HG02763 (cell line): ENCODE results near the gene CPE.
"Not testable (repeated sequence)": the region's sequence is repeated elsewhere in the genome, so short reads cannot be mapped to it uniquely, and the experiment has no call there.

ENCODE experiments used
- ATAC-seq: cut with Tn5 transposase; IDR thresholded peaks from one replicate; pipeline ENCODE4 v1.9.1; 2021; ENCODE audit warnings: mild to moderate bottlenecking, moderate library complexity; ENCODE audit not compliant: unreplicated experiment

The CPE gene

DNA sequence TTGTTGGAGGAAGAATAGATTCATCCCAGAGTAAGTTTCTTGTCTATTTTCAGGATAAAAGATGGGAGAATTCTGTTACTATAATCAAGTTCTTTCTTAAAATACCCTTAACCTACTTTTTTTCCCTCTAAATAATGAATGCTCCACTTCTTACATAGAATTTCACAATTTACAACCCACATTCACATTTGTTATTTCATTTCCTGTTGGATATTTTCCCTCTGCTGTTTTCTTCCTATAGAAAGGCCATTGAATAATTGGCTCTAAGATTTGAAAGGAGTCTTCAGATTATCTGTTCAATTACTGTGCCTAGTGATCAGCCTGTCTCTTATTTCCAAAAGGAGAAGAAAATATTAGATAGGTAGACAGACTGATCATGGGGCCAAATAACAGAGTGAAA is 79.7 kb downstream of the CPE start:
- ATAC-seq = no peak

DNA sequence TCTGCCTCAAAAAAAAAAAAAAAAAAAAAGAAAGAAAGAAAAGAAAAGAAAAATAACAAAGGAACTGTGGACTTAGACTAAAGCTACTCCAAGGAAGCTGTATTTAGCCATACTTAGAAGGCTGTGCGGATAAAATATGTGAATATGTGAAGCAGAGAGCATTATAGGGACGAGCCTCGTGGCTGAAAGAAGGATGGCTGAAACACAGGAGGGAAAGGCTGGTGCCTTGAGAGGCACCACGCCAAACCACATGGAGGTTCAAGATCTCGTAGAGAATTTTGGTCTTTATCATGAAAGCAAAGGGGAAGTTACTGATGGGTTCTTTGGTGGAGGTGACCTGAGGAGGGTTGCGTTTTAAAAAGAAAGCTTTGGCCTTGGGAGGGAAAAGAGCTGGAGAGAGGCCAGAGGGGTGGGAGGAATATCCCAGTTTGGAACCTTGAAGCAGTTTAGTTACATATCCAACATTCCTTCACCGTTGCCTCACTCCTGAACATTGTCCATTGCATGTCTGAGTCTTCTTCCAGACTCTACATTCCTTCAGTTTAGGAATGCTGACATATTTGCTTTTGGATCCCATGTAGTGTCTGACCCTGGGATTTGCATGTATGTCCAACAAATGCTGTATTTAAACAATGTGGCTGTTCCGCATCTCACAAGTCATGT is 82.5 kb downstream of the CPE start:
- ATAC-seq = no peak

DNA sequence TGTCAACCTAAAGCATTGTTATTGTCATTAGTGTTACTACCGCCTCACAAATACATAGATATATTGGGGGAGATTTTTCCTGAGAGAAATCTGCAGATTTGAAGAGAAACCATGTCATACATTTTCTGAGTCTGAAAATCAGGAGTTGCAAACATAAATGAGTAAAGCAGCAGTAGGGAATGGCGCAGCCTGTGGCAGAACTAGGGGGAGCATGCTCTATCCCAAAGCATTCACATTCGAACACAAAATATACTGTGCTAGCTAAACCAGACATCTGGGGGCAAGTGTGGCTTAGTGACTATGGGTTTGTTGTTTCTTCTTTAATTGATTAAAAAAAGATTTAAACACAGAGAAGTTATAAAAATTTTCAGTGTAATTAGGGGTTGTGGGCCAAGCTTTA is 83.2 kb downstream of the CPE start:
- no peak for ATAC-seq

DNA sequence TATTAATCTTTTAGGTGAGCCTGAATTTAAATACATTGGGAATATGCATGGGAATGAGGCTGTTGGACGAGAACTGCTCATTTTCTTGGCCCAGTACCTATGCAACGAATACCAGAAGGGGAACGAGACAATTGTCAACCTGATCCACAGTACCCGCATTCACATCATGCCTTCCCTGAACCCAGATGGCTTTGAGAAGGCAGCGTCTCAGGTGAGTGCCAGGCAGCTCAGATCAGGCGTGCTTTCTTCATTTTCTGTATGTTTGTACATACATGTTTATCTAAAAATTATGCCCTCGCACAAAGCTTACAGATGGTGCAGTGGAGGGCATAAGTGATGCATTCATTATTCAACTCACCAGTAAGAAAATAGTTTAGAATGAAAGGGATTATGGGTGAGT is 85.6 kb downstream of the CPE start:
- ATAC-seq = no peak

DNA sequence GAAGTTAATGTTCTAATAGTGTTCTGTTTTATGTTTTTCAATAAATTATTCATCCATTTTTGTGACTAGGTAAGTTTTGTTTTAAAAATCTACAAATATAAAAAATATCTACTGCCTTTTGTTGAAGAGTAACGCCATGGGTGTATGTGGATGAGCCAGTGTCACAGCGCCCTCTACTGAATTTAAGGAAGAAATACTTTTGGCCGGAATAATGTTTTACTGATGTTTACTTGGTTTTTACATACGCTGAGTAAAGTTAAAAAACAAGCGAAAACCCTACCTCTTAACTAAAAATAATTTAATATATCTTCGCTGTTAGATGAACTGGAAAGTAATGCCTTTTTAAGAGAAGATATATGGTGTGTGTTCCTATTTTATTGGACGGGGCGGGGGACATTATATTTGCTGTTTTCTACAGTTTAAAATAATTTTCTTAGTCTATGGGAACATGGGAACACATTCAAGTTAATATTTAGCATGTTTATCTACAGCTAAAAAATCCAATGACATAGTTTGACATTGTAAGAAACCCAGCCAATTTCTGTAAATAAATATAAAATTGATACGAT is 86.1 kb downstream of the CPE start:
- peak; percentile 60 for ATAC-seq

DNA sequence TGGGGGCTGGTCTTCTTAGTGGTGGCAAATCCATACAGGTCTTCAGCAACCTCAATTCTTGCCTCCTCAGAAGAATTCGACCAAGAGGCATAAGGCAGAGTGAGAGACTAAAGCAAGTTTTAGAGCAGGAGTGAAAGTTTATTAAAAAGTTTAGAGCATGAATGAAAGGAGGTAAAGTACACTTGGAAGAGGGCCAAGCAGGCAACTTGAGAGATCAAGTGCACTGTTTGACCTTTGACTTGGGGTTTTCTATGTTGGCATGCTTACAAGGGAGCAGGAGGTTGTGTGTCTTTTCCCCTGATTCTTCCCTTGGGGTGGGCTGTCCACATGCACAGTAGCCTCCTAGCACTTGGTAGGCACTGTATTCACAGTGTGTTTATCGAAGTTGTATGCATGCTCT is 91.2 kb downstream of the CPE start:
- no peak for ATAC-seq

DNA sequence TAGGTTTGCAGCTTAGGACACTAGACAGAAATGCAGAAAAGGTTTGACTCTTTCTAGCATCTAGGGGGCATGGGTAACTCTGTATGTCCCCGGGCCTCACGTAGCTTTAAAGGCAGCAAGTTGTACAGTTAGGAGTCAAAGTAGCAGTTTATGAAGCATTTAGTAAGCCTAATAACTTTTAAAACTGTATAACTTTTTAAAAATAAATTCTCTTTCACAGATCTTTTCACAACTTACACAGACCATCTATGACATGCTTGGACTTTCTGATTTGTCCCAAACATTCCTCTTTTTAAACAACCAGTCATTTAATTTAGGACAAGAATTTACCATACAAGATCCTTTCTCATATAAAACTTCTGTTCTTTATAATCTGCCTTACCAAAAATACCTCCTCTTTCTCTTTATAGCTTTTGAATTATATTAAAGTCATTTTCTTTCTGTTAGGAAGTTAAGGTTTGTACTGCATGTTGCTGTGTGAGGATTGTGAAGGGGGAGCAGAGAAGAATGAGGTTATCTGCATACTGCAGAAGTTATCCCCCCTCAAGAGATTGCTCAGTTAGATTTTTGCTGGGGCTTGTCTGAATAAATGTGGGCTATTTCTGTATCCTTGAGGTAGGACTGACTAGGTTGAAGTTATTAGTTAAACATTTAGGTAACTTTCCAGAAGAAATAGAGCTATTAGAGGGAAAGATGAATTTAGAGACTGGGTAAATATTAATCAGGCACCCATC is 94.3 kb downstream of the CPE start:
- ATAC-seq = no peak

DNA sequence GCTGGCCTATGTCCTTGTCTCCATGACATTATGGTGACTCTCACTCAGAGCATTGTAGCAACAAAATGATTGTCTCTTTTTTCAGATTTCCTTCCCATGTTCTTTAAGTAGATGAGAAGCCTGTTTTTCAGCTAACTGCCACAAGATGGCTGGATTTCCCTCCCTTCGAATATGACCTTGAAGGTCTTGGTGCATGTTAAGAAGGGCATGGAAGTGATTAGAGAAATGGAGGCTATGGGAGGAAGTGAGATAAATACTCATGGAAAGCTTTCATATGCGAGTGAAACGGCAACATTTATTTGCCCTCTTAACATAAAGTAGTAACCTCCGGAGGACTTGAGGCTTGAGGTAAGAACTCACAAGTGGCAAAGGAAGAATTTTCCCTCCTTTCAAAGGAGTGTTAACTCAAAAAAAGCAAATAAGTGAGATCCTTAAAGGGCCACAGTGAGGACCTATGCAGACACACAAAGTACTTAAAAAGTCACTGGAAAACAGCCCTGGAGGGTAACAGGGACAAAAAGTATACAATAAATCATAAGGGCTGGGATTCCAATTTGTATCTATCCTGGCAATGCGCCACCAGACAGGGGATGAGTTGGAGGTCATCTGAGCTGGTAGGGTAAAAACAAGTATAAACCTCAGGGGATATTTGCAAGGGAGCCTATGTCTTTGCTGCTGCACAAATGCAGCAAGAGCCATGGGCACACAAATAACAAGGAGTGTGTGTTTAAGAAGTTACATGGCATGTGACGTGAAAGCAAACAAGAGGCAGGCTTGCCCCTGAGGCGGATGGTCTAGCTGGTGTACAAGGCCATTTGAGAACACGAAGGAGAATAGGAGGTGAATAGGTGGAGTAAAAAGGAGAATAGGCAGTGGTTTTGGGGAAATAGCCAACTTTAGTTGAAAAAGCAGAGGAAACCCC is 96.2 kb downstream of the CPE start:
- ATAC-seq = no peak

DNA sequence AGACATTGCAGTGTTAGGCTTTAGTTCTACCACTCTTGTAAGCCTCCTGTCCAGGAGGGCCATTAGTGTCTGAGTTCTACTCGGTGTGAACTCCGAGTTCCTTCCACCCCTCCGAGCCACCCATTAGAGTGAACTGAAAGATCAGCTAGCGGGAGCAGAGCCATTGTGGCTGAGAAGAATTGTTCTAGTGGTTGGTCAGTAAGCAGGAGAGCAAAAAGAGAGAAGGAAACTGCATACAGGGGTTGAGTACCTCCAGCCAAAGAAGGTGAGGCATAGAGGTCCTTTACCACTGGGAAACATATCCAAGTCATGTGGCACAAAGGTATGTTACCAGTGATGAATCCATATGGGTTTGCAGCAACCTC is 96.9 kb downstream of the CPE start:
- no peak for ATAC-seq

DNA sequence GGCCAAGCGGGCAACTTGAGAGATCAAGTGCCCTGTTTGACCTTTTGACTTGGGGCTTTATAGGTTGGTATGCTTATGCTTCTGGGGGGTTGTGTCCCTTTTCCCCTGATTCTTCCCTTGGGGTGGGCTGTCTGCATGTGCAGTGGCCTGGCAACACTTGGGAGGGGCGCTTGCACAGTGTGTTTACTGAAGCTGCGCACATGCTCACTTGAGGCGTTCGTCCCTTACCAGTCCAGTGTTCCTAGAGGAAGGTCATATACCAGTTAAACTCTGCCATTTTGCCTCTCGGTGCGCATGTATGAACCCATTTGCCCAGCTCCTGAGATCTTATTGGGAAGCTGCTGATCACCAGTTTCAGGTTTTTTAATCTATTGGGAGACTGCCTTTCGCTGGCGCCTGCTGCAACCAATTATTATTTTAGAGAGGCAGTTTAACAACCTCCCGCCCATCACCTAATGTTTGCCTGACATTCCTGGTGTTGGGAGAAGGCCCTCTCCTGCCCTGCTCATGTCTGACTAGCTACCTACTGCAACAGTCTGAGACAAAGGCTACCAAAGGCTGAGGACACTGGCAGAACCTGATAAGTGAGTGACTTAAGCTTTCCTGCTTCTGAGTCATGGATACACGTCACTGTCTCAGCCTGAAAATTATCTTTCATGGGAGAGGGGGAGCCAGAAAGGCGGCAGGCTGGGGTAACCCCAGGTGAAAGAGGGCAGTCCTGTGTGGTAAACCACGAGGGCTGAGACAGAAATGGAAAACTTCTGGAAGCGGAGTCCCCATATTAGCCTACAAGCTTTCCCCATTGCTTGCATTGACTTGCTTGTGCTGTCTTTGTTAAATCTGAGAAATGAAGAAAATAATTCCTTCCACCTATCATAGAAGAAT is 97.6 kb downstream of the CPE start:
- no peak for ATAC-seq

DNA sequence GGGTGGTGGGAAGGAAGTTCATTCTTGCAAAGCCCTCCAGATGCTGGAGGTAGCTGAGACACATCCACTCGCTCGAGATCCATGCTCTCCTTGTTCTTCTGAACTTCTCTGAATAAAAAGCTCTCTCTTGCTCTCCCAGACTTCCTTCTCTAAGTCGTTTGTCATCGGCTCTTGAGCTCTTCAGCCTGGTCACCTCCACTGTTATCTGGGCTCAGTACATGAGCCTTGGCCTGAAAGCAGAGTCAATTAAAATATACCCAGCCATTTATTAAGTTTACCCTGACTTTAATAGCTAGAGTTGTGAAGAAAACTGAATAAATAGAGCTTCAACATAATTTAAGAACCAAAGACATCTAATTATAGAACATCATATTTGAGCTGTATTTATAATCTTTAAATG is 99.0 kb downstream of the CPE start:
- ATAC-seq = no peak

DNA sequence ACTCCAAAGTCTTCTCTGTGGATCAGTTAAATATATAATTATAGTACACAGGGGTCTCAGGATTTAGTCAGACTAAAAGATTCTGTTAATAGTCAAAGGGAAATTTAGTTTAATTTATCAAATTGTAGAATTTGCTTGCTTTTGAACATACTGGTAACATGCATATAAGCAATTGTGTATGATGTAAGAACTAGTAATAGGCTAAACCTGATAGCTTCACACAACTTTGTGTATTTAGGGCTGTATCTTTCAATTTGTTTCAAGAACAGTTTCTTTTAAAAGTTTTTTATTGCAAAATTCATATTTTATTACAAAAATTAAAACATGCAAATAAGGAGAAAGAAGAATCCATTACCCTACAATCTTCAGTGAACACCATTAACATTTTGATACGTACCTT is 99.5 kb downstream of the CPE start:
- ATAC-seq = no peak

DNA sequence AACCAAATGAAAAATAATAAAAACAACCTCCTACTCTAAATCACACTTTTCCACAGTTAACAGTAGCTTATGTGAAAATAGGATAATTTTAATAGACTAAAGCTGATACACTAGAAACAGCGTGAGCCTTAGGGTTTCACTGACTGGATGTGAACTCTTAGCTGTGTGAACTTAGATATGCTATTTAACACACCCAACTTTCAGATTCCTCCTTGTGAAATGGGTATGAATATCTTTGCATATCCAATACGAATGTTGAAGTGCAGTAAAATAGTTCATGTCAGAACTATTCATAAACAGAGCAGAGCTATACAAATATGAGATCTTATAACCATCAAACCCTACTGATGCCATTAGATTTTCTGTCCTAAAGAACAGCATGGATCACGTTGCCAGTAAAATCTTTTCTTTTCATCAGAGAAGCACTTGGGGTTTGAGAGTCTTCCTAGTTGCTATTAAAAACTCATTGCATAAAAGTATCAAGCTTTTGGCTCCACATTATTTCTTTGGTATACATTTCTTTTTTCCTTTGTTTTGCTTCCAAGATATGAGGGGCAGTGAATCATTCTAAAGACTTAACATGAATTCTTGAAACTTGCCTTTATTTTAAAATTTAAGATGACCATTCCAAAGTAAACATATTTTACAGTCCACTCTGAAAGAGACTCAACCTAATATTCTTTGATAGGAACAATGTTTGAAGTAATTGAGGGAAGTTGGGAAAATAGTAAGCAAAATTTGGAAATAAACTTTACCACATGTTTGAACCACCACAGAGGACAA is 102.4 kb downstream of the CPE start:
- no peak for ATAC-seq

DNA sequence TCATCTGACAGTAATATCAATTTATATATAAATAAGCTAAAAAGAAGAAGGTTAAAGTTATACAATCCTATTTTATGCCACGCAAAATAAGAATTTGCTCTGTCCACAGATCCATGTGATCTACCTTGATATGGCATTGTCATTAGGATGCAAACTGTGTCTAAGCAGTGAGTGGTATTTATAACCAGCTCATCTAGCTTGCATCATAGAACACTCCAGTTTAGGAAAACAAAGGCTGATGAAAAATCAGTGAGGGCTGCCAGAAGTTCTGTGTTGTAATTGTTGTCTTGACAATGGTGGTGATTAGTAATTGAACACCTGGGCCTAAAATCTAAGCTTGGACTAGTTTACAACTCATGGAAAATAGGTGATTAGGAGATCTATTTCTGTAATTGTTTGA is 111.0 kb downstream of the CPE start:
- ATAC-seq = no peak

DNA sequence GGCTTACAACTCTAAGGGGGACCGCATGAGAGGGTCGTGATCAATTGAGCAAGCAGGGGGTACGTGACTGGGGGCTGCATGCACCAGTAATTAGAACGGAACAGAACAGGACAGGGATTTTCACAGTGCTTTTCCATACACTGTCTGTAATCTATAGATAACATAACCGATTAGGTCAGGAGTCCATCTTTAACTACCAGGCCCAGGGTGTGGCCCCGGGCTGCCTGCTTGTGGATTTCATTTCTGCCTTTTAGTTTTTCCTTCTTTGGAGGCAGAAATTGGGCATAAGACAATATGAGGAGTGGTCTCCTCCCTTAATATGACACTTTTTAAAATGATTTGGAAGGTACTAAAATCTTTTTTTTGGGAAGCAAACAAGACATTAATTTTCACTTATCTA is 113.8 kb downstream of the CPE start:
- not testable (repeated sequence) for ATAC-seq

DNA sequence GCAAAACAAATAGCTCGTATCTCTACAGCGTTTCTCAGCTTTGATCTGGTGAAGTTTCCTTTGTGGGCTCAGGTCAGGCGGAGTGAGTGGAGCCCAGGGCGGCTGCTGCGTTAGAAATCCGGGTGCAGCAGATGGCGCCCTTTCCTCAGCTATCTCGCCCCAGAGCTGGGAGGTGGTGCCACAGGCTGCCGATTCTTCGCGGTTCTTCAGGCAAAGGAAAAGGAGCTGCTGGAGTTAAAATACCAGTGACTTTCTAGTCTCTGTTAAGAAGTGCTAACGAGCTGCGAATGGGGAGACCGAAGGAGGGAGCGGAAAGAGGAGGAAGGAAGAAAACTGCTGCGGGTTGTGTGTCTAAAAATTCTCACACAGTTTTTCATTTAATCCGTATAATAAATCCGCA is 114.6 kb downstream of the CPE start:
- ATAC-seq = peak; percentile 92

DNA sequence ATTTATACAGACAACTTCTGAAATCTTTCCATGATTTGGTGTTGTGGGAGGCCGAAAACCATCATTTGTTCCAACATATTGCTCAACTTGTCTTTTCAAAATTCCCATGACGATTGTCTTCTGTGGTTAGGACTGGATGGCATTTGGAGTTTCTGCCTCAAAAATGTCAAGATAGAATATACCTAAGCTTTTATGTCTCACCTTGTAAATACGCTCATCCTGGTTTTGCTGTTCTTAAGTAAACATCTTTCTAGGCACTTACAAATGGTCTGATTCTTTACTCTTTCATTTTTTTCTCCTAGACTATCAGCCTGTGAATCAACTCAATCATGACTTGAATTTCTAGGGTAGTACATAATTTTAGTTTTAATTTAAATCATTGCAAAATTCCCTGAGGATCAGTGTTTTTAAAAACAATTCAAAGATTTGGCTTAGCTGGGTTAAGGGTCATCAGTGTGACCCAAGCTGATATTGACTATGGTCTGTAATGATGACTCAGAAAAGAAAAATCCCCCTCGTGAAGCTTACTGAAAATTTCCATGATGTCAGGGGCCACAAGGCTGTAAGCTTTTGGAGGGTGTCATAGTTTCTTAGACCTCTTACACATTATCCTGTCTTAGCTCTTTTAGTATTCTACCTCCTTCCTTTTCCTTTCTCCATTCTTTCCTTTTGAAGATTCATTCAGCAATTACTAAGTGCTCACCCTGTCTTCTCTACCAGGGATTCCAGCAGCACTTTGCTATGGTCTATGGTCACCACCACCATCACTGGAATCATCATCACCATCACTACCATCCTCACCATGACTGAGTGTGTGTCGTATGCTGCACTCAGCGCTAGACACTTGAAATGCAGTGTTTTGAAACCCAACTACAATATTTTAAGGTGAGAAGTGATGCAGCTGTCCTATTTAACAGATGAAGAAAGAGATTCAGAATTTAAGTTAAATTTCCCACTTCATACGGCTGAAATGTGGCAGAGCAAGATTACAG is 124.4 kb downstream of the CPE start:
- peak; percentile 72 for ATAC-seq

DNA sequence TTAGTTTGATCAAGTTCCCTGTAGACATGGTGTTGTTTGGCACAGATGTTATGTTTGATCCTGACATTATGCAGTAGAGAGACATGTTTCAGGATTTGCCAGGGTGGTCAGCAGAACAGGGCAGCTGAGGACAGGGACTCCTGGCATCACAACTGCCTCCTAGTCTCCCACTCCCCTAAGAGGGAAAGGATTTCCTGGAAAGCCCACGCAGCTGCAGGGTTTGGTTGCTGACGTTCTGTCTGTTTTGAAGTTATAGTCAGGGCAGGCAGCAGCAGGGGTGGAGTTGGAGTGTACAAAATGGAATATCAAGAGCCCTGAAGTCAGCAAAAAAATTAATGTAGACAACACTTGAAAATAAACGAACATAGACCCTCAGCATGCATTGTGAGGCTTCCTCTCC is 125.4 kb downstream of the CPE start:
- ATAC-seq = no peak
